Dendritic cell treated with granulocyte-macrophage colony-stimulating factor and Interleukin-4, amounts not matched to agents 40 ng/mL and 50 ng/mL, for 4 days (primary cell): ENCODE measurements around the gene VSTM2L.
"Not testable (repeated sequence)": the region's sequence is repeated elsewhere in the genome, so short reads cannot be mapped to it uniquely, and the experiment has no call there.

Source experiments
- H3K27ac Mint-ChIP-seq: one replicate; pipeline ENCODE4 v1.8.0; 2022; ENCODE audit warnings: mild to moderate bottlenecking, mixed read lengths
- H3K27me3 Mint-ChIP-seq: one replicate; pipeline ENCODE4 v1.8.0; 2022; ENCODE audit warnings: mild to moderate bottlenecking, mixed read lengths
- H3K36me3 Mint-ChIP-seq: one replicate; pipeline ENCODE4 v1.8.0; 2022; ENCODE audit warnings: low read depth, mixed read lengths
- H3K4me1 Mint-ChIP-seq: one replicate; pipeline ENCODE4 v1.8.0; 2022; ENCODE audit warnings: low read depth, mixed read lengths
- H3K4me3 Mint-ChIP-seq: one replicate; pipeline ENCODE4 v1.8.0; 2022; ENCODE audit warnings: mild to moderate bottlenecking, moderate library complexity, mixed read lengths
- H3K9me3 Mint-ChIP-seq: one replicate; pipeline ENCODE4 v1.8.0; 2022; ENCODE audit warnings: mixed read lengths
- intact Hi-C: fragments of 100-400 bp; cut with micrococcal nuclease; formaldehyde crosslinking; loops from one replicate; pipeline ENCODE4 v1.15.0; 2022

Gene VSTM2L

GRCh38 chr20:37955511-37955910 lies 52.6 kb downstream of the VSTM2L start:
- no peaks in the 10 kb centered on the region for H3K36me3 Mint-ChIP-seq
- H3K4me1 Mint-ChIP-seq, result no peaks in the 10 kb centered on the region
- intact Hi-C loops, result no loop called here
- no peak overlapping the region for H3K27ac Mint-ChIP-seq
- H3K27me3 Mint-ChIP-seq, result peaks cover 30% of the 10 kb centered on the region
- H3K9me3 Mint-ChIP-seq, result no peaks in the 10 kb centered on the region
- H3K4me3 Mint-ChIP-seq, result no peak overlapping the region

- intact Hi-C loops, result no loop called here
- peaks cover 33% of the 10 kb centered on the region for H3K27me3 Mint-ChIP-seq
- no peaks in the 10 kb centered on the region for H3K4me1 Mint-ChIP-seq
- H3K4me3 Mint-ChIP-seq, result no peak overlapping the region
- no peak overlapping the region for H3K27ac Mint-ChIP-seq
- no peaks in the 10 kb centered on the region for H3K36me3 Mint-ChIP-seq
- no peaks in the 10 kb centered on the region for H3K9me3 Mint-ChIP-seq
Measured at GRCh38 chr20:37956107-37956585, 53.2 kb downstream of the VSTM2L start.

DNA sequence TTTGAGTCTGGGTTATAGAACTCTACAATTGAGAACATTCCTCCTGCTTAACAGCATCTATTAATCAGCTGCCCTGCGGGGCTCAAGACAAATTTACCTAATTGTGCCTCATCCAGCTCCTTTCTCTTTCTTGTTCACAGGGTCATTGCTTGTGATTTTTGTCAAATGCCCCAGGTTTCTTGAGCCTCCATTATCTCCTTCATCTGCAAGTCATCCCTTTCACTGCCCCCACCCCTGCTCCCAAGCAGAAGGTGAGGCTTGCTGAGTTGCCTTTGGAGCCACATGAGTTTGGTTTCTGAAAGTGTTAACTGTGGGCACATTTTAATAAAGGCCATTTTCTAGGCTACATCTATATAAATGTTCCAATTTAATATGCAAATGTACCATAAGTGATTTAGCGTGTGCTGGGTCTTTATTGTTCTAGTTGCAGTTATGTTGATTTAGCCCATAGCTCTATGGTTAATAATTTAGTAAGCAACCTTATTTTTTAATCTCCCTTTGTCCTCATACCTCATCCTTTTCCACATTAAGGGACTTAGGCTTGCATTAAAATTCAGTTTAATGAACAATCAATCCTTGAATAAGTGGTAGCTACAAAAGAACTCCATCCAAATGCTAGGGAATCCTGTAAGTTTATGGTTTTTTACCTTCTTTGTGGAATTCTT lies 56.1 kb downstream of the VSTM2L start:
- Mint-ChIP-seq H3K36me3 (no peaks in the 10 kb centered on the region), H3K4me1 (no peaks in the 10 kb centered on the region), H3K27me3 (peaks cover 43% of the 10 kb centered on the region), H3K4me3 (no peak overlapping the region), H3K9me3 (no peaks in the 10 kb centered on the region), H3K27ac (no peak overlapping the region)
- intact Hi-C loops, result no loop called here

- Mint-ChIP-seq H3K27ac (no peak overlapping the region), H3K4me1 (no peaks in the 10 kb centered on the region), H3K4me3 (no peak overlapping the region), H3K36me3 (no peaks in the 10 kb centered on the region), H3K27me3 (peaks cover 45% of the 10 kb centered on the region), H3K9me3 (peaks cover 2% of the 10 kb centered on the region)
- intact Hi-C loops, result no loop called here
Measured at GRCh38 chr20:37961066-37961465, 58.1 kb downstream of the VSTM2L start.

- not testable (repeated sequence) for H3K36me3 Mint-ChIP-seq
- H3K9me3 Mint-ChIP-seq, result peaks cover 17% of the 10 kb centered on the region
Measured at GRCh38 chr20:37963483-37963882, 60.6 kb downstream of the VSTM2L start.

GRCh38 chr20:37968841-37969401 lies 66.0 kb downstream of the VSTM2L start:
- Mint-ChIP-seq H3K36me3 (no peaks in the 10 kb centered on the region), H3K9me3 (peaks cover 22% of the 10 kb centered on the region)
- intact Hi-C loops, result no loop called here

More at GRCh38 chr20:37963483-37963882, 60.6 kb downstream of the VSTM2L start:
- H3K4me3 Mint-ChIP-seq, H3K4me1 Mint-ChIP-seq, intact Hi-C loops, H3K27ac Mint-ChIP-seq: not testable (repeated sequence)
- peaks cover 47% of the 10 kb centered on the region for H3K27me3 Mint-ChIP-seq

DNA sequence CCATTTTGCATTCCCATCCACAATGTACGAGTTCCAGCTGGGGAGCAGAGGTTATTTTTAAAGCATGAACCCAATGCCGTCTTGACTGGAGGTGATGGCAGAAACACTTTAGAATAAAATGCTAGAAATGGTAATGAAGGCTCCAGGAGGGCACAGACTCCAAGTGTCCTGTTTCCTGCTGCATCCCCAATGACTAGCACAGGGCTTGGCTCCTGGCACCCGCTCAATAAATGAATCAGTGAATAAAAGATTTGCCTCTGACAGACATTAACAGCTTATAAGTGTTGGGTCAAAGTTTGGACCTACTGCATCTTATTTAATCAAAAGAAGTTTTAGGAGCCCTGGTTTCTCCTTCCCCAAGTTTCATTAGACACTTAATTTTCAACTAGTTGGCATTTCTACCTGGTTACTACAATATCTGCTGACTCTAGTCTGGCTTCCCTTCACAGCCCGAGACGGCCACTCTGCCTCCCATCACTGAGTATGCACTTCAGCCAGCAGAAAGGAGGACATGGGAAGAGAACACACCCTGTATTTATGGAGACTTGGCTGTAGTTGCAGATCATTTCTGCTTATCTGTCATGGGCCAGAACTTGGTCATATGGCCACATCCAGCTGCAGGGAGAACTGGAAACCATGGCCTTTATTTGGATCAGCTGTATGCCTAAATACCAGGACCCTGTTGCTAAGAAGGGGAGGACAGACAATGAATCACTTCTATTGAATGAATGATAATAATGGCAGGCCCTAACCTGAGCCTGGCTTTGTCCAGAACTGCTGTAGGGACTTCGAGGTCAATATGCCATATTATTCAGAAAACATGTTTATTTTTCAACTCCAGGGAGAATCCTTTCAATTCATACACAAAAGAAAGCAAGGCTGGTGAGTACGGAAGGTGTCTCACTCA lies 67.3 kb downstream of the VSTM2L start:
- Mint-ChIP-seq H3K36me3 (no peaks in the 10 kb centered on the region), H3K4me1 (no peaks in the 10 kb centered on the region), H3K4me3 (no peak overlapping the region), H3K27me3 (peaks cover 22% of the 10 kb centered on the region), H3K9me3 (peaks cover 22% of the 10 kb centered on the region), H3K27ac (no peak overlapping the region)
- intact Hi-C loops, result no loop called here

More at GRCh38 chr20:37968841-37969401, 66.0 kb downstream of the VSTM2L start:
- Mint-ChIP-seq H3K27ac (no peak overlapping the region), H3K27me3 (peaks cover 31% of the 10 kb centered on the region), H3K4me3 (no peak overlapping the region), H3K4me1 (no peaks in the 10 kb centered on the region)

DNA sequence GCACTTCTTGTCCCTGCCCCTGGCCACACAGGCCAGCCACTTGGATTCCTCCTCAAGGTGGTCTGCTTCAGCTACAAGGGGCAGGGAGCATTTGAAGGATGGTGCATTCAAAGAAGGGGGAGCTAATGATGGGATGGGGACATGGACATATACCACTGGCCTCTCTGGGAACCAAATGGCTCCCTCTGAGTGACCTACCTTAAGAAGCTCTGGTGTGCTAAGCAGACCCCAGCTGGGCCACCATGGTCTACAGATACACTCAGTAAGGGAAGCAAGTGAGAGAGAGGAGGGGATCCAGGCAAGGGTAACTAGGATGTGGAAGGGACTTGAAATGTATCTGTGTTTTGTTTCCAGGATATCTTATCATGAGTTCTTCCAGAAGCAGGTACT lies 67.9 kb downstream of the VSTM2L start:
- Mint-ChIP-seq H3K4me3 (no peak overlapping the region), H3K36me3 (no peaks in the 10 kb centered on the region), H3K27me3 (peaks cover 19% of the 10 kb centered on the region), H3K27ac (no peak overlapping the region), H3K4me1 (no peaks in the 10 kb centered on the region), H3K9me3 (peaks cover 22% of the 10 kb centered on the region)
- intact Hi-C loops, result no loop called here

DNA sequence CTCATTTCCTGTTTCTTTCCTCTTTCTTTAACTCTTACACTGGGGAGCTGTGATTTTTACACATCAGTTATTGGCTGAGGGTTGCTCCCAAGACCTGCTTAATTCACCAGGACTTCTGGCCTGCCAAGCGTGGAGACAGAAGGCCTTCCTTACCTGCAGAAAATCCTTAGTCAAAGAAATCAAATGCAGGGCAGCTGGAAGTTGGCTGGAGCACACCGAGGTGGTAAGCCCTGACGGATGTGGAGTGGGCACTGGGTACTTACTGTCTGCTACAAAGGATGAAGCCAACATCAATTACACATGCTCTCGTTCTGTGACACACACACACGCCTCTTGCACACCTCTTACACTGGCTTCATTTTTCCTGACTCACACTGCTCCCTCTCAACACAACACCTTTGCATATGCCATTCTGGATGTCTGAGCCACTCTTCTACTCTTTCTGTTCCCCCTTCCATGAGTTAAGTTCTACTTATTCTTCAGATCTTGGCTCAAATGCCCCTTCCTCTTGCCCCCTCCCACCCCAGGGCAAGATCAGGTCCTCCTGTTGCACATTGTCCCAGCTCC lies 68.7 kb downstream of the VSTM2L start:
- Mint-ChIP-seq H3K27ac (no peak overlapping the region), H3K4me1 (no peaks in the 10 kb centered on the region), H3K9me3 (peaks cover 15% of the 10 kb centered on the region)

GRCh38 chr20:37972256-37973058 lies 69.5 kb downstream of the VSTM2L start:
- Mint-ChIP-seq H3K4me1 (no peaks in the 10 kb centered on the region), H3K27me3 (peaks cover 13% of the 10 kb centered on the region), H3K4me3 (no peak overlapping the region), H3K36me3 (peaks cover 7% of the 10 kb centered on the region), H3K27ac (no peak overlapping the region), H3K9me3 (peaks cover 14% of the 10 kb centered on the region)
- intact Hi-C loops, result no loop called here

More for the DNA sequence above, 68.7 kb downstream of the VSTM2L start:
- H3K4me3 Mint-ChIP-seq, result no peak overlapping the region
- H3K36me3 Mint-ChIP-seq, result peaks cover 5% of the 10 kb centered on the region
- H3K27me3 Mint-ChIP-seq, result peaks cover 15% of the 10 kb centered on the region
- intact Hi-C loops, result no loop called here

DNA sequence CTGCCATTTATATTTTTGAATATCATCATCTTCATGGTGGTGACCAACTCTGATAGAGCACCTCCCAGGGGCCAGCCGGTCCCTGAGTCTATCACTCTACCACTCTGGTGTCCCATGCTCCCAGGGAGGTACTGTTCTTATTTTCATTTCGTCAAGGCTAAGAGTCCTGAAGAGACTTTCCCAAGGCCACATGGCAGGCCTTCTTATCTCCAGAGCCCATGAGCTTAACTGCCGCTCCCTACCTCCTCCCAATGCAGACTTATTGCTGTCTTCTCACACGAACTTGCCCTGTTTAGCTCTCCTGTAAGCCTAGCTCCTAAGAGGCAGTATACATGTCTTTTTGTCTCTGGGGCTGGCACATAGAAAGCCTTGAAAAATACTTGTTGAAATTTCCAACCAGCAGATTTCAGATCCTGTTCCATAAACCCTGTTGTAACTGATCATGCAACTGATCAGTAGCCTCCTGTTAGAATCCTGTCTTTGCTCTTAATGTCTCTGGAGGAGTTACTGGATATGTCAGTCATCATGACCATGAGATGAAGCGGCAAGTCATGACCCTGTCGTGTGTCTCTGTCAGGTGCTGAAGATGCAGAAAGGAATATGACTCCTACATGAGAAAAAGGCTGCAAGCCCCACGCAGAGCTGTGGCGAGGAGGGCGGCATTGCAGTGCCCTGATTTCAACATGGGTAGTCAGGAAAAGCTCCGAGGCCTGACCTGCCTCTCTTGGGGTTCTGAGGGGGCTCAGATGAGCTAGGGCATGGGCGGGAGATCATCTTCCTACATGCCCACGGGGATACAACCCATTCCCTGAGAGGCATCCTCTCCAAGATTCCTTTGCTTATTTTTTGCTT lies 70.4 kb downstream of the VSTM2L start:
- Mint-ChIP-seq H3K27ac (no peak overlapping the region), H3K27me3 (peaks cover 13% of the 10 kb centered on the region), H3K4me1 (no peaks in the 10 kb centered on the region), H3K4me3 (no peak overlapping the region), H3K36me3 (peaks cover 7% of the 10 kb centered on the region), H3K9me3 (peaks cover 8% of the 10 kb centered on the region)
- intact Hi-C loops, result no loop called here

- Mint-ChIP-seq H3K27me3 (peaks cover 8% of the 10 kb centered on the region), H3K4me3 (no peak overlapping the region), H3K36me3 (peaks cover 23% of the 10 kb centered on the region), H3K4me1 (no peaks in the 10 kb centered on the region), H3K27ac (no peak overlapping the region), H3K9me3 (no peaks in the 10 kb centered on the region)
- intact Hi-C loops, result no loop called here
Measured at GRCh38 chr20:37976887-37977286, 74.0 kb downstream of the VSTM2L start.
